KBM-7 (cell line): ENCODE measurements around the gene SDC4.

Experiments
- DNase-seq: peaks from one replicate; pipeline ENCODE4 v3.0.0-alpha.2; 2015
- in situ Hi-C: fragments of 300-500 bp; cut with MboI; formaldehyde crosslinking; loops from 2 replicates; pipeline ENCODE4 v1.14.3; 2020; ENCODE audit warnings: low sequenced_read_pairs, low pct_unique_long_range_greater_than_20kb, mixed read lengths

SDC4 gene

DNA sequence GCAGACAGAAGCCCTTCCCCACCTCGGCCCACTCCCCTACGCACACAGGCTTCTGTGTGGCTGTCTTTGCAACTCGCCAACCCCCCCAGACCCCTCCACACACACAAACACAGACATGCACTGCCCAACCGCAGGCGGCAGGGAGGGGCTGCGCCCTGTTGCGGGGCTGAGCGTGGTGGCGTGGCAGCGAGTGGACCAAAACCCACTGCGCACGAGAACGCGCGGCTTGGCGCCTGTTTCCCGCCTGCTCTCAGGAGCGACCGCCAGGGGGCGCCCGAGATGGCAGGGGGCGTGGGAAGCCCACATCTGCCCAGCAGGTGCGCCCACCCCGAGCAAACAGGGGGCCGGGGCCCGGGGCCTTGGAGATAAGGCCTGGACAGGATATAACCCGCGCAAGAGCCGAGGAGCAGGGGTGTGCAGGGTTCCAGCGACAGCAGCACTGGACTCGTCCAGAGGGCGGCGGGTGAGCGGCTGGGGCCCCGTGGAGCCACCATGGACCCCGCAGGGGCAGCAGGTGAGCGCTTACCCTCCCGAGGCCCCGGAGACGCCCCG is 41.7 kb downstream of the SDC4 start, which contains the start of gene RBPJL:
RBPJL (plus strand) TSS at position 410 of the 552 bp plus-strand sequence; CDS start at position 493, 83 bp downstream.
- peak; percentile 36 for DNase-seq
- in situ Hi-C loops, result loop anchor here (25.0 kb wide), 1 partner anchor 456 kb away; no protein-coding TSS in a partner anchor

DNA sequence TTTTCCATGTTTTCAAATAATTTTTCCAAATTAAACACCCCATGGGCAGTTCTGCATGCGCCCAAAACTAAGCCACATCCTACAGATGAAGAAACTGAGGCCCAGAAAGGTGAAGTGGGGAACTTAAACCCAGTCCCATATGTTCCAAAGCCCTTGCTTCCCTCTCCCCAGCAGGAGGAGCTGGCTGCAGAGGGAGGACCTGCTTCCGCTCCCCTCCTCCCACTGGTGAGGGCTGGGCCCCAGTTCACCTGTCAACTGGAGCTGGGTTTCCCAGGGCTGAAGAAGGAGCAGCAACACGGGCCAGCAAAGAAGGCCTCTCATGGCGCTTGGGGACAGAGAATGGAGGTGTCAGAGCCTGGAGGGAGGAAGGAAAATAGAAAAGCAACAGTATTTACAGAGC is 43.0 kb downstream of the SDC4 start:
- no peak for DNase-seq
- in situ Hi-C loops, result loop anchor here (25.0 kb wide), 1 partner anchor 457 kb away; no protein-coding TSS in a partner anchor

DNA sequence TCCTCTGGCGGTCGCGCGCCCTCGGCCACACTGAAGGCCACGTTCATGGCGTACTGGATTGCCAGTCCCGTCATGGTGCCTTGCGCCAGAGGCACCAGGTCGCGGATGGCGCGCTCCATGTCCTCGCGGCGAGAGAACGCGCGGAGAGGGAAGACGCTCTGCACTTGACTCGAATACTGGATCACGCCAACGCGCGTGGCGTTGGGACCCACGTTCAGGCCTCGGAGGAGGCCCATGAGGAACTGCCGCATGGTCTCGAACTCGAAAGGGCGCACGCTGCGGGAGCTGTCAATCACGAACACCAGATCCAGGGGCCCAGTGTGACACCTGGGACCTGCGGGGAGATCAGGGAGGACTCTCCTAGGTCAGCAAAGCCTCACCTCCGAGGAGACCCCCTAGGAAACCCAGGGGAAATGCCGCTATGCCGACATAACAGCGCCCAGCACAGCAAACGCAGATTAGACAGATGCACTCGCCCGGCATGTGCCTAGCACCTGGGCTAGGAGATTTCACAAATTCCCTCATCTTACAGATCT is 43.7 kb downstream of the SDC4 start:
- in situ Hi-C loops, result loop anchor here (25.0 kb wide), 1 partner anchor 458 kb away; no protein-coding TSS in a partner anchor
- no peak for DNase-seq

DNA sequence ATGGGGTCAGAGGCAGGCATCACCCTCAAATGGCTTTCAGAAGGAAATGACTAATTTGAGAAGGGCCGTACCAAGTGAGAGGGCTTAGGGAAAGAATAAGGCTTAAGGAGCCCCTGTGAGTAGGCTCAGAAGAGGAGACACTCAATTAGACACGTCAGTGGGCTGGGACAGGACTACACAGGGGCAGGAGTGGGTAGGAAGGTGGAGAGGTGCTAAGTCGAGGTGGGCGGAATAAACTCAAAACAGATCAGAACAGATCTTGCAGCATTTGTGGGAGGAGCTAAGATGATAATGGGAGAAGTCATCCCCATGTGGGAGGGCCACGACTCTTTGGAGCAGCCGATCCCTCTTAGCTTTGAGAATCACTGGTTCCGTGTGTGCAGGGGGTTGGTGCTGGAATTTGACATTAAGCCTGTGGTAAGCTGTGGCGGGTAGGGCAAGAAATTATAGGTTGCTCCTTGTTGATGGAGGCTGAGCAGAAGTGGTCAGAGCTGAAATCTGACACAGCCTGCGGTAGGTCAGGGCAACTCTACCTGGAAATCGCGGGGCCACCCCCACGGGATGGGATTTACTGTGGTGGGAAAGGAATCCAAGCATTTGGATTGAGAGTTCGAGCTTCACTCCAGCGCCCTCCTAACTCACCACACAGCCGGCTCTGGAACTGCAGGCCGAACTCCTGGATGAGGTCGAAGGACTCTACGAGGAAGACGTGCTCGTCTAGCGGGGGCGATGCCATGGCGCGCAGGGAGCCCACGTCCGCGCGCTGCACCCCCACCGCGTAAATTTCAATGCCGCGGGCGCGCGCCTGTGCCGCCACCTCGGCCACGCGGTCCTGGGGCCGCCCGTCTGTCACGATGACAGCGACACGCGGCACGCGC is 44.4 kb downstream of the SDC4 start:
- in situ Hi-C loops, result loop anchor here (25.0 kb wide), 1 partner anchor 458 kb away; no protein-coding TSS in a partner anchor
- DNase-seq, result no peak

DNA sequence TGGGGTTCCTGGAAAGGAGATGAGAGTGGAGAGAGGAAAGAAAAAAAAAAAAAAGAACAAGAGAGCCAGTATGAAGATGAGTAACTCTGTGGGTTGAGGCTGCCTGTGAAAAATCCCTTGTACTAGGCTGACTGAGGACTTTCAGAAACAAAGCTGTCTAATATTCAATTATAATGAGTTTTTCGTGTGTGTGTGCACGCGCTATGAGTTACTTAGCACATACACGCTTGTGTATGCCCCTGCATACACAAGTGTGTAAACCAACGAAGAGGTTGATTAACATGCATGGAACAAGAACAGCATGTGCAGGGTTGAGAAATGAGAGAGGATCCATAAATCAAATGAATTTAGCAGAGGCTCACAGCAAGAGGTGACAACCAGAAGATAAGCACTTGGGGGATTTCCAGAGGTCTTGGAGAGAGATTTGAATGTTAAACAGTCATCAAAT is 46.4 kb downstream of the SDC4 start:
- no peak for DNase-seq
- in situ Hi-C loops, result loop anchor here (25.0 kb wide), 1 partner anchor 460 kb away; no protein-coding TSS in a partner anchor

DNA sequence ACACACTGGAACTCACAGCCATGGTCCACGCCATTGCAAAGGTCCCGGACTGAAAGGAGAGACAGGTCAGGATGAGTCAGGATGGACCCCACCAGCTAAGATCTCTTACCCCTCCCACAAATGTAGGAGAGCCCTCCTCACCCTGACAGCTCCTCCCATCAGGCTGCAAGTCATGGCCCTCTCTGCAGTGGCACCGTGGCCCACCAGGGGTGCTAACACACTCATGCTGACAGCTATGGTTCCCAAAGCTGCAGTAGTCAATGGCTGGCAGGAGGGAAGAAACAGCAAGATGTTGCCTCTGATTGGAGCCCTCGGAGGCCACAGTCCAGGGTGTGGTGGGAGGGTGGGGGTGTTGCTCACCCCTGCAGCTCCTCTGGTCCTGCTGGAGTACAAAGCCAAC is 47.3 kb downstream of the SDC4 start:
- DNase-seq, result peak; percentile 28

DNA sequence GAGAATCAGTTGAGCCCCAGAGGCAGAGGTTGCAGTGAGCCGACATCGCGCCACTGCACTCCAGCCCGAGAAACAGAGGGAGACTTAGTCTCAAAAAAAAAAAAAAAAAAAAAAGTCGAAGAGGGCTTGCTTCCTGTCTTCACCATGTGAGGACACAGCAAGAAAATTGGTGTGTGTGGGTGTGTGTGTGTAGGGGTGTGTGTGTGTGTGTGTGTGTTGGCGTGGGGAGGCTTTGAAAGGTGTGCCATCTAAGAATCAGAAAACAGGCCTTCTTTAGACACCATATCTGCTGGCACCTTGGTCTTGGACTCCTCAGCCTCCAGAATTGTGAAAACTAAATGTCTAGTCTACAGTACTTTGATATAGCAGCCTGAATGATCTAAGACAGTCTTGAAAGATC is 48.4 kb downstream of the SDC4 start:
- no peak for DNase-seq
- in situ Hi-C loops, result loop anchor here (25.0 kb wide), 1 partner anchor 463 kb away; no protein-coding TSS in a partner anchor

More for the DNA sequence above, 47.3 kb downstream of the SDC4 start:
- in situ Hi-C loops, result loop anchor here (25.0 kb wide), 1 partner anchor 461 kb away; no protein-coding TSS in a partner anchor

DNA sequence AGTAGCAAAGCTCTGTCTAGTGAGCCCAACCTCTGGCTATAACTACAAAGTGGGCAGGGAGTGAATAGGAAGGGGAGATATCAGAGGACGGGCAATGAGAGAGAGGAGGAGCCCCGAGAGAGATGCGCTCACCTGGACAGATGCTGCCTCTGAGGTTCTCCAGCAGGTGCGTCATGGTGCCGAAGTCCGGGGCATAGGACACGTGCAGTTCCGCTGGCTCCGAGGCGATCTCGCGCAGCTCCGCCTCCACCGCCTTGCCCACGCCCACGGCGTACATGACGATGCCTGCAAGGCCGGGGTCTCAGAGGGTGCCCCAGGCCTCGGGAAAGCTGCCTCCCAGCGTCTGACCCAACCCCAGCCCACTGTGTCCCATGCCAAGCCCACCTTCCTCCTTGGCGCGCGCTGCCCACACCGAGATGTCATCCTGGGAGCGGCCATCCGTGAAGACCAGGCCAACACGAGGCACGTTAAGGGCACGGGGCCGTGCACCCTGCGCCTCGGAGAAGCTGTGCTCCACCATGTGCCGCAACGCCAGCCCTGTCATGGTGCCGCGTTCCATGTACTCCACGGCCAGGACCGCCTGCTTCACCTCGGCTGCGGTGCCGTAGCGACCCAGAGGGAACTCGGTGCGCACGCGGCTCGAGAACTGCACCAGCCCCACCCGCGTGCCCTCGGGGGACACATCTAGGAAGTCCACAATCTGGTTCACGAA is 50.3 kb downstream of the SDC4 start:
- in situ Hi-C loops, result no loop called here
- DNase-seq, result no peak

DNA sequence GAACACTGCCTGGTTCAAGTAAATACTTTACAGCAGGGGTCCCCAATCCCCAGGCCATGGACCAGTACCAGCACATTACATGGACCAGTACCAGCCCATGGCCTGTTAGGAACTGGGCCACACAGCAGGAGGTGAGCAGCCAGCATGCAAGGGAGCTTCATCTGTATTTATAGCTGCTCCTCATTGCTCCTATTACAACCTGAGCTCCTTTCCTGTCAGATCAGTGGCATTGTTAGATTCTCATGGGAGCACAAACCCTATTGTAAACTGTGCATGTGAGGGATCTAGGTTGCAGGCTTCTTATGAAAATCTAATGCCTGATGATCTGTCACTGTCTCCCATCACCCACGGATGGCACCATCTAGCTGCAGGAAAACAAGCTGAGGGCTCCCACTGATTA is 53.6 kb downstream of the SDC4 start:
- in situ Hi-C loops, result no loop called here
- no peak for DNase-seq

DNA sequence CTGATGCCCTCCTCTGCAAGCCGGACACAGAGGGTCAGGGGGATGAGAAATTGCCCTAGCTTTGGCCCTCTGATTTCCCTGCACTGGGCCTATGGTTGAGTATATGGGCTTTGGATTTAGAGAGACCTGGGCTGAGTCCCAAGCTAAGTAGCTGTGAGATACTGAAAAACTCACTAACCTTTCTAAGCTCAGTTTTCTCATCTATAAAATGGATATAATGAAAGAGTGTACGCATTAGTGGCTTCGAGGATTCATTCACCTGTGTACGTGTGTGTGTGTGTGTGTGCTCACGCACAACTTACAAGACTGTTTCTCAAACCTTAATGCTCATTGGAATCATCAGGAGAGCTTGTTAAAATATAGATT is 54.2 kb downstream of the SDC4 start:
- no peak for DNase-seq
- in situ Hi-C loops, result no loop called here

DNA sequence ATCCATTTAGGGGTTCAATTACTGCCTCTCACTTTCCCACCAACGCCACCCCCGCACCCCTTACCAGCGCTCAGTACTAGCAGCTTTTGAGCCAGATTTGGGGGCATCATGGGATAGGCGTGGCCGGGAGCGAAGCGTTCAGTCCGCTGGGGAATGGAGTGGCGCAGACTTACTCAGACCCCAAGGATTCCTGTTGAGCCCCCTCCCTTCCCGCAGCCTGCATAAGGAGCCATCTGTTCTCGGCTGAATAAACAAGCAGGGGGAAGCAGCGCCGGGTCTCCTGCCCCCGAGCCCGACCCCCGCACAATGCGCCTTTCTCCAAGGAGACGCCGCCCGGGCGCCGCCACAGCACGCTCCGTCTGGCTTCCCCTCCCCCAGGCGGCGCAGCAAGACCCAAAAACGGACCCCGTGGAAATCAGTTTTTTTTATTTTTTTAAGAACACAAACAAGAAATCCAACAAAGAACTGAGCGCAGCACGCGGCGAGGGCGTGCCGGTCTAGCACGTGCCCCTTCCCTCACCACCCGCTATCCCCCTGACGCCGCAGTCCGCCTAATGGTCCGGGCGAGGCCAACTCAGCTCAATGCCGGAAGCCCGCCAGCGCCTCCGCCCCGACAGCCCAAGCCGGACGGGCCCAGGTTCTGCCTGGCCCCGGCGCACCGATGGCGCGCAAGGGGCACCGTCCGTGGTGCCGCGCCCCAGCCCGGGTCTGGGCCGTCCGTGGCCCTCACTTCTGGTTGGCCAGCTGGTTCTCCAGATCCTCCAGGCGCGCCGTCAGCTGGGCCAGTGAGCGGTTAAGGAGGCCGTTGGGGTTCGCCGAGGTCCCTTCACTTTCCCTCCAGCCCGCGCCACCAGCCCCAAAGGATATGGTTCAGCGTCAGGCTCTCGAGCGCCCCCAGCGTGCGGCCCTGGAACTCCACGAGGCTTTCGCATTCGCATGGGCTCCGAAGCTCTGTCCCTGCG is 54.9 kb downstream of the SDC4 start:
- DNase-seq, result peak; percentile 82
- in situ Hi-C loops, result no loop called here

DNA sequence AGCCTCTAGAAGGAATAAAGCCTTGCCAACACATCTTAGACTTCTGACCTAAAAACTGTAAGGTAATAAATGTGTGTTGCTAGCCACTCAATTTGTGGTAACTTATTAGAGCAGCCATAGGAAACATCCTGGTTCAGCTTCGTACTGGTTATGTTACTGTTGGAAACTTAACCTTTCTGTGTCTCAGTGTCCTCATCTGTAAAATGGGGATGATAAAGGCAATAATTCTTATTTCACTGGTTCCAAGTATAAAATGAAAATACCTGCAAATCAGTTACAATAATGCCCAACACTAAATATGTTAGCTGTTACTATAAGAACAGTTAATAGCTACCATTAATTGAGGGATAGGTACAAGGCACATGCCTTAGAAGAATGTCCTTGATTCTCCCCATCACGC is 55.9 kb downstream of the SDC4 start:
- in situ Hi-C loops, result no loop called here

DNA sequence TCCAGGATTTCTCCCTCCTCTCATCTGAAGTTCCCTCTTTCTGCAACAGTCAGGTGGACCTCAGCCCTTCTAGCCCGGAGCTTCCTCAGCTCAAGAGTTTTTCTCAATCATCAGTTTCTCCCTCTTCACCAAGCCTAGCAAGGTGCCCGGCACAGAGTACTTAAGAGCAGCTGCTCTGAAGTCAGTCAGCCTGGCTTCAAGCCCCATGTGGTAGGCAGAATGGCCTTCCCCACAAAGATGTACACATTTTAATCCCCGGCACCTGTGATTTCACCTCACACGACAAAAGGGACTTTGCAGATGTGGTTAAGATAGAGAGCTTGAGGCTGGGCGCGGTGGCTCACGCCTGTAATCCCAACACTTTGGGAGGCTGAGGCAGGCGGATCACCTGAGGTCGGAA is 56.7 kb downstream of the SDC4 start:
- in situ Hi-C loops, result no loop called here
- DNase-seq, result no peak

More for the DNA sequence above, 55.9 kb downstream of the SDC4 start:
- no peak for DNase-seq

DNA sequence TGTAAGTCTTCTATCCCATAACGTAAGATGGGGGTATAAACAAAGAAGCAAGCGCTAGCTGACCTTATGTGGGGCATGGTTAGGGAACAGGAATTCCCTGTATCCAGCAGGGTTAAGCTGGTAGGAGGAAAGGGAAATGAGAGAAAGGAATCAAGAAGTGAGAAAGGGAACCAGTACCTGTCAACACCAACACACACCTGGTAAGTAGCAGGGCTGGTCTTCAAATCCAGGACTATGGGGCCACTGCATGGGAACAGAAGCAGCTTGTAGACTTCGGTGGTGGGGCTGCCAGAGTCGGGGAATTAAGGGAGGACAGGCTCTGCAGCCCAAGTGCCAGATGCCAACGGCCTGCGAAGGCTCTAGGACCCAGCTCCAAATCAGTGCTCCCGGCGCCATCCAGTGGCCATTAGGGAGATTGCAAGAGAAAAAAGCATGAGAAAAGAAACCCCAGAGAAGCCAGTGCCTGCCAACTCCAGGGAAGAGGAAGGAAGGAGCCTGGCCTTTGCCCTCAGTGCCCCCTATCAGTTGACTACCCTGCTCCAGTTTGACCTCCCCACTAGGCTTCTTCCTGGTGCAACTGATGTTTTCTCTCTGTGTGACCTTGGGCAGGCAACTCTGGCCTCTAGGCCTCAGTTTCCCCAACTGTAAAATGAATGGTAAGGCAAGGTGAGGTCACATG is 57.4 kb downstream of the SDC4 start:
- peak; percentile 91 for DNase-seq
- in situ Hi-C loops, result no loop called here

DNA sequence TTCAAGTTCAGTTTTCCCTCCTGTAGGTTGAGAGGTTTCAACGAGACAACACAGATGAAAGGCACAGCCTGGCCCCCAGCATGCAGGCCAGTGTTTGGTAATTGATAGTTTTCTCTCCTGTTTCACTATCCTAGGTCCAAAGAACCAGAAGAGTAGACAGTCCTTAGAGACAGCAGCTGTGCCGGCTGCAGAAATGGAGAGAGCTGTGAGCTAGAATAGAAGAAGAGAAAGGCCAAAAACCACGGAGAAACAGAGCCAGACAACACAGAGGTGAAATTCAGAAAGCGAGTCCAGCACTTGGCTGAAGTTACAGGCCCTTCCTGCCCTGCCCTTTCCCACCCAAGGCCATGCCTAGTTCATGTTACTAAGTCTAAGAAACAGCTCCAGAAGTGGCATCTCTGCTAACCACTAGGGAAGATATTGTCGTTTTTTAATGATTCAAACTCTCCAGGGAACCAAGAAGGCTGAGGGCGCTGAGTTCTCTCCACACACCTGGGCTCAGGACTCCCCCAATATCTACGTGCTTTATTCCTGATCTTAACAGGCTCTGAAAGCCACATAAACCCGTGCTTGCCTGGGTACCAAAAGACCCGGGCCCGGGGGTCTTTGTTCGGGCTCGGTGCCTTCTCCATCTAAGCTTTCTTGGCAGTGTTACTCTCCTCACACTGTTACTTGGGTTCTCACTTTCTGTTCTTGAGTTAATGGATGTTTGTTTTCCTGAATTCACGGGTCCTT is 58.1 kb downstream of the SDC4 start:
- DNase-seq, result no peak
- in situ Hi-C loops, result no loop called here

DNA sequence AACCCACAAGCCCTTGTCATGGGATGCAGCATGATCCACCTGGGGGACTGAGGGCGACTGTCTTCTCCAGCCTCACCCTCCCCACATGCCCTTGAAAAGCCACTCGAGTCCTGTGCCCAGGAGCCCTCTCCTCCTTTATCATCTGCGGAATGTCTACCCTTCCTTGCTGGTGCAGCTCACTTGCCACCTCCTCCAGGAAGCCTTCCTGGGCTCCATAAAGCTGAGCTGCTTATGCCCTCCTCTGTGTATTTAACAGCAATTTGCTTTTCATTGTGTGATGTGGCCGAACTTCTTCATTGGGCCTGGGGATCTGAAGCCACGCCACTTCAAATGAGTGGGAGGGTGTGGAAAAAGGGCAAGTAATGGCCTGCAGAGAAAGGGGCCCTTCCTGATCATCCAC is 59.4 kb downstream of the SDC4 start:
- in situ Hi-C loops, result no loop called here

DNA sequence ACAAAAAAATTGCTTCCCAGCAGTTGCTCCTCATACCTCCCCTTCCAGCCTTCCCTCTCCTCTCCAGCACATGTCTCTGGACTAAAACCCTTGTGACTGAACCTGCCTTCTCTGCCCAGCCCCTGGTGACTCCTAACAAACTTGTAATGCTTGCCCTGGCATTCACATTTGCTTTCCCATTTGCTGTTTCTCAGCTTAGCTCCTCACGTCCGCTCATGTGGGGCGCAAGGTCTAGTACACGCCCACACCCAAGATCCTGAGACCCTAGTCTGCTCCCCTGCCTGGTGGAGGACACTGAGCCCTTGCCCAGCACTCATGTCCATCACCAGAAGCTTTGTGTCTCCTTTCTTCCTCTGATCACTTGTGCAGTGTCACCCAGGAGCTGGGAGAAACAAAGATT is 59.8 kb downstream of the SDC4 start:
- in situ Hi-C loops, result no loop called here
- DNase-seq, result no peak

More for the DNA sequence above, 59.4 kb downstream of the SDC4 start:
- no peak for DNase-seq
